Osteoblast (primary cell): Measurements from ENCODE around the gene HAUS1. TPM values are rescaled to one million over a fixed set of nuclear protein-coding genes. Genes with fewer than 3 reads are reported as not detected.

Experiments
- DNase-seq: peaks from one replicate; pipeline ENCODE4 v3.0.0; 2011; ENCODE audit warnings: low spot score, mixed read lengths; ENCODE audit not compliant: insufficient read length; ENCODE audit errors: missing footprints
- H2AFZ ChIP-seq: 2 replicates; pipeline ENCODE4 v1.6.0; 2011; ENCODE audit warnings: mild to moderate bottlenecking, low read length
- H3K27ac ChIP-seq: 2 replicates; pipeline ENCODE4 v1.5.1; 2011; ENCODE audit warnings: mild to moderate bottlenecking, low read depth, low read length, moderate library complexity
- H3K27me3 ChIP-seq: 2 replicates; pipeline ENCODE4 v1.6.0; 2012; ENCODE audit warnings: mild to moderate bottlenecking, control low read depth, inconsistent platforms, low read length, moderate library complexity; ENCODE audit not compliant: insufficient read depth
- H3K36me3 ChIP-seq: 2 replicates; pipeline ENCODE4 v1.5.1; 2011; ENCODE audit warnings: mild to moderate bottlenecking, low read length, control low read depth, moderate library complexity; ENCODE audit not compliant: insufficient read depth
- H3K4me1 ChIP-seq: 2 replicates; pipeline ENCODE4 v1.5.1; 2011; ENCODE audit warnings: mild to moderate bottlenecking, low read length, control low read depth, moderate library complexity; ENCODE audit not compliant: insufficient read depth
- H3K4me2 ChIP-seq: 2 replicates; pipeline ENCODE4 v1.6.0; 2011; ENCODE audit warnings: mild to moderate bottlenecking, low read length; ENCODE audit not compliant: insufficient read depth
- H3K4me3 ChIP-seq: fragments of 200-600 bp; sonication (generic); 3 replicates; pipeline ENCODE4 v1.5.1; 2012; ENCODE audit warnings: mild to moderate bottlenecking, low read length, inconsistent platforms; ENCODE audit not compliant: insufficient read depth
- H3K79me2 ChIP-seq: 2 replicates; pipeline ENCODE4 v1.6.0; 2012; ENCODE audit warnings: mild to moderate bottlenecking, low read length, control low read depth, inconsistent platforms; ENCODE audit not compliant: insufficient read depth
- H3K9me3 ChIP-seq: 2 replicates; pipeline ENCODE4 v1.5.1; 2011; ENCODE audit warnings: low read depth, low read length, control low read depth
- H4K20me1 ChIP-seq: 2 replicates; pipeline ENCODE4 v1.6.0; 2012; ENCODE audit warnings: mild to moderate bottlenecking, low read length, control low read depth; ENCODE audit not compliant: insufficient read depth
- total RNA-seq: library from RNA; depleted of rRNA; stranded (reverse); fragments of >200 nt; gene quantifications from 2 replicates; pipeline ENCODE4 v1.2.3, GENCODE V29; 2012
- TF ChIP-seq, protein P1 (sequence below): IDR thresholded peaks from 2 replicates; pipeline ENCODE4 v1.5.1; 2011; ENCODE audit warnings: mild to moderate bottlenecking, low read depth, low read length, moderate library complexity; ENCODE audit errors: extremely low read depth

Gene HAUS1
- total RNA-seq, 1 donor: 40.9 TPM

- Histone ChIP-seq H4K20me1 (no peaks in the 10 kb centered on the region), H3K4me2 (peak overlapping the region; percentile 93), H3K4me1 (peaks cover 23% of the 10 kb centered on the region), H2AFZ (no peak overlapping the region), H3K27me3 (no peaks in the 10 kb centered on the region), H3K27ac (no peak overlapping the region), H3K4me3 (no peak overlapping the region), H3K36me3 (peaks cover 5% of the 10 kb centered on the region), H3K79me2 (peaks cover 35% of the 10 kb centered on the region), H3K9me3 (no peaks in the 10 kb centered on the region)
- TF ChIP-seq, protein P1, sequence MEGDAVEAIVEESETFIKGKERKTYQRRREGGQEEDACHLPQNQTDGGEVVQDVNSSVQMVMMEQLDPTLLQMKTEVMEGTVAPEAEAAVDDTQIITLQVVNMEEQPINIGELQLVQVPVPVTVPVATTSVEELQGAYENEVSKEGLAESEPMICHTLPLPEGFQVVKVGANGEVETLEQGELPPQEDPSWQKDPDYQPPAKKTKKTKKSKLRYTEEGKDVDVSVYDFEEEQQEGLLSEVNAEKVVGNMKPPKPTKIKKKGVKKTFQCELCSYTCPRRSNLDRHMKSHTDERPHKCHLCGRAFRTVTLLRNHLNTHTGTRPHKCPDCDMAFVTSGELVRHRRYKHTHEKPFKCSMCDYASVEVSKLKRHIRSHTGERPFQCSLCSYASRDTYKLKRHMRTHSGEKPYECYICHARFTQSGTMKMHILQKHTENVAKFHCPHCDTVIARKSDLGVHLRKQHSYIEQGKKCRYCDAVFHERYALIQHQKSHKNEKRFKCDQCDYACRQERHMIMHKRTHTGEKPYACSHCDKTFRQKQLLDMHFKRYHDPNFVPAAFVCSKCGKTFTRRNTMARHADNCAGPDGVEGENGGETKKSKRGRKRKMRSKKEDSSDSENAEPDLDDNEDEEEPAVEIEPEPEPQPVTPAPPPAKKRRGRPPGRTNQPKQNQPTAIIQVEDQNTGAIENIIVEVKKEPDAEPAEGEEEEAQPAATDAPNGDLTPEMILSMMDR: no peak
- no peak for DNase-seq
Measured at GRCh38 chr18:46072959-46073358, 31.2 kb upstream of the HAUS1 start.

GRCh38 chr18:46073474-46074331 is 30.5 kb upstream of the HAUS1 start:
- TF ChIP-seq, protein P1: peak; percentile 65
- Histone ChIP-seq H2AFZ (no peak overlapping the region), H3K27me3 (no peaks in the 10 kb centered on the region), H3K4me1 (peaks cover 23% of the 10 kb centered on the region), H3K9me3 (no peaks in the 10 kb centered on the region), H4K20me1 (no peaks in the 10 kb centered on the region), H3K27ac (no peak overlapping the region), H3K4me3 (no peak overlapping the region), H3K4me2 (no peak overlapping the region), H3K79me2 (peaks cover 32% of the 10 kb centered on the region), H3K36me3 (peaks cover 10% of the 10 kb centered on the region)
- DNase-seq: peak; percentile 90

DNA sequence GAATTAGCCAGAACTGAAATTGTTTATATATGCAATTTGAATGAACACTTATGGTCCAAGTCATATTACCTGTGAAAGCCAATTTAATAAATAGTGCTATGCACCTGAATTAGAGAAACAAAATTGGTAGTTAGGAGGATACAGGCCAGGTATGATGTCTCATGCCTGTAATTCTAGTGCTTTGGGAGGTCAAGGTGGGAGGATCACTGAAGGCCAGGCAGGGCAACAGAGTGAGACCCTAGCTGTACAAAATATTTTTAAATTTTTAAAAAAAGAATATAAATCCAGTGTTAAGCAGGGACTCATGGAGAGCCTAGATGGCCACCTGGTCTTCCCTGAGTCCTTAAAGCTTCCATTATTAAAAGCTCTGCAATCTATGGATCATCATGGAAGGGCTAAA is 24.8 kb upstream of the HAUS1 start:
- Histone ChIP-seq H3K79me2 (no peaks in the 10 kb centered on the region), H3K4me1 (no peaks in the 10 kb centered on the region), H3K36me3 (peaks cover 57% of the 10 kb centered on the region), H3K4me2 (no peak overlapping the region), H4K20me1 (peaks cover 5% of the 10 kb centered on the region), H2AFZ (no peak overlapping the region), H3K27me3 (no peaks in the 10 kb centered on the region), H3K4me3 (no peak overlapping the region), H3K9me3 (no peaks in the 10 kb centered on the region), H3K27ac (no peak overlapping the region)
- TF ChIP-seq, protein P1: no peak
- no peak for DNase-seq

DNA sequence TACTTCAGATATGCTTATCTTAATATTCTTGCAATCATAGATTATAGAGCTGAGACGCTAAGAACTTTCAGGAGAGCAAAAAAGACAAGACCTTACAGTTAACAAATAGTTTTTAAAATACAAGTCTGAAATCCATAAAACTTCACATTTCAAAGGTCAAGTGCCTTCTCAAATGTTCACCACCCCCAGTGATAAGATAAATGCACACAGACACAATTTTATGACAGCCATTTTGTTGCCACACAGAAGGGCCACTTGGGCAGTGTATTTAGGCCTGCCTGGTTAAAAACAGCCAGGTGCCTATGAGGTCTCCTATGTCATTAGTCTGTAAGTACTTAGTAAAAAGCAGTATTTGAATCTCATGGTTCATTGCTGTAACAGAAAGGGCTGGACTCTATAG is 24.0 kb upstream of the HAUS1 start:
- Histone ChIP-seq H3K4me1 (no peaks in the 10 kb centered on the region), H3K79me2 (no peaks in the 10 kb centered on the region), H3K9me3 (no peaks in the 10 kb centered on the region), H3K36me3 (peaks cover 64% of the 10 kb centered on the region), H3K4me2 (no peak overlapping the region), H3K4me3 (no peak overlapping the region), H4K20me1 (peaks cover 5% of the 10 kb centered on the region), H3K27ac (no peak overlapping the region), H2AFZ (no peak overlapping the region), H3K27me3 (no peaks in the 10 kb centered on the region)
- TF ChIP-seq, protein P1: no peak
- DNase-seq: no peak
